HL-60 (cell line): ENCODE measurements around the gene E2F7.

ENCODE experiments used
- DNase-seq, 2 experiments: peaks; one replicate each; pipeline ENCODE4 v3.0.0-alpha.2; 2010 to 2020; ENCODE audit warnings: low read depth in 1 of 2, low spot score in 1 of 2
- H3K27ac ChIP-seq: fragments of 250-450 bp; sonication (Bioruptor Pico); replicated peaks from 2 replicates; pipeline ENCODE4 v1.5.1; 2020; ENCODE audit warnings: mild to moderate bottlenecking, moderate library complexity
- H3K27me3 ChIP-seq: fragments of 250-450 bp; sonication (Bioruptor Pico); 2 replicates; pipeline ENCODE4 v1.5.1; 2021; ENCODE audit warnings: mild to moderate bottlenecking, moderate library complexity; ENCODE audit not compliant: insufficient read depth, poor library complexity, severe bottlenecking
- H3K4me3 ChIP-seq: replicated peaks from 2 replicates; pipeline ENCODE4 v1.5.1; 2011; ENCODE audit warnings: mild to moderate bottlenecking, control low read depth, low read length; ENCODE audit not compliant: insufficient read depth
- GABPA ChIP-seq: IDR thresholded peaks from 2 replicates; pipeline ENCODE4 v1.6.1; 2012; ENCODE audit warnings: low read depth
- POLR2AphosphoS5 ChIP-seq: IDR thresholded peaks from 2 replicates; pipeline ENCODE4 v1.6.1; 2012; ENCODE audit warnings: low read depth
- SPI1 ChIP-seq: IDR thresholded peaks from 2 replicates; pipeline ENCODE4 v1.6.1; 2012; ENCODE audit warnings: low read depth, mild to moderate bottlenecking, borderline replicate concordance
- TF ChIP-seq, protein P1 (sequence below): IDR thresholded peaks from one replicate; pipeline ENCODE4 v1.5.1; 2011; ENCODE audit warnings: low read length, control low read depth, inconsistent platforms; ENCODE audit not compliant: insufficient read depth
- TF ChIP-seq, protein P2 (sequence below): IDR thresholded peaks from 2 replicates; pipeline ENCODE4 v1.6.1; 2012; ENCODE audit warnings: low read depth; ENCODE audit not compliant: insufficient replicate concordance

Gene E2F7

DNA sequence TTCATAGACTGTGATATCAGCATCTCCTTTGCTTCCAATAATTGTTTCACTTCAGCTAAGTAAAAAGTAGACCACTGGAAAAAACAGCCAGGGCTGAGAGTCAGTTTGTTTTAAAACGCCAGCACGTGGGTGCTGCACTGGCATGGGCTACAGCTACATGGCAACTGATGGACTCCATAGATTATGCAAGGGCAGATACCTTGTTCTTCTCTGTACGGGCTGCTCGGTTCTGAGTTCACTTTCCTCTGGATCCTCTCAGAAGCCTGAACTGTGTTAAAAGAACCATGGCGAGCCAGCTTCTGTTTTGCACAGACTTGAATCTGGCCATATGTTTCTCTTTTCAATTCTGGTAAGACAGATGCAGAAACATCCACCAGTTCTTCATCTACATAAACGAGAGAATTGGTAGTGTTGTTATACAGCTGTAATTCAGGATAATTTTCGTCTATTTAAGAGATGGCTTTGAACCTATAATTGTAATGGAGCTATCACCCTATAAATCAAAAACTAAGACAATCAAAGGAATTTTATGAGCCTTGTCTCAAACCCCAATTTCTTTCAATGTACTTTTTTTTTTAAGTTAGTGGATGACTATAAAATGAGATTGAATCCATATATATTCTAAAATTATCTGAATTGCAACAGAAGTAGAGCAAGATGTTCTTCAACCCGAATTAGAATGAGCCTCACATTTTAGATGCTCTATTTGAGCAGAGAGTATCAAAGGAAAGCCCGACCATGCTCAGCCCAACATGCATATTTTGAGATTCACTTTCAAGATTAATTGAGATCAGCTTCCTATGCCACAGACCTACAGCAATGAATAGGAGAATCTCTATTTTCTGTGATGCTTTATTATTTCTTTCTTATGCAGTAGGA lies 31.5 kb downstream of the E2F7 start:
- H3K27me3 ChIP-seq: no peaks in the 10 kb centered on the region
- no peak overlapping the region for H3K4me3 ChIP-seq
- TF ChIP-seq, protein P1, sequence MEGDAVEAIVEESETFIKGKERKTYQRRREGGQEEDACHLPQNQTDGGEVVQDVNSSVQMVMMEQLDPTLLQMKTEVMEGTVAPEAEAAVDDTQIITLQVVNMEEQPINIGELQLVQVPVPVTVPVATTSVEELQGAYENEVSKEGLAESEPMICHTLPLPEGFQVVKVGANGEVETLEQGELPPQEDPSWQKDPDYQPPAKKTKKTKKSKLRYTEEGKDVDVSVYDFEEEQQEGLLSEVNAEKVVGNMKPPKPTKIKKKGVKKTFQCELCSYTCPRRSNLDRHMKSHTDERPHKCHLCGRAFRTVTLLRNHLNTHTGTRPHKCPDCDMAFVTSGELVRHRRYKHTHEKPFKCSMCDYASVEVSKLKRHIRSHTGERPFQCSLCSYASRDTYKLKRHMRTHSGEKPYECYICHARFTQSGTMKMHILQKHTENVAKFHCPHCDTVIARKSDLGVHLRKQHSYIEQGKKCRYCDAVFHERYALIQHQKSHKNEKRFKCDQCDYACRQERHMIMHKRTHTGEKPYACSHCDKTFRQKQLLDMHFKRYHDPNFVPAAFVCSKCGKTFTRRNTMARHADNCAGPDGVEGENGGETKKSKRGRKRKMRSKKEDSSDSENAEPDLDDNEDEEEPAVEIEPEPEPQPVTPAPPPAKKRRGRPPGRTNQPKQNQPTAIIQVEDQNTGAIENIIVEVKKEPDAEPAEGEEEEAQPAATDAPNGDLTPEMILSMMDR: no peak
- TF ChIP-seq, protein P2, sequence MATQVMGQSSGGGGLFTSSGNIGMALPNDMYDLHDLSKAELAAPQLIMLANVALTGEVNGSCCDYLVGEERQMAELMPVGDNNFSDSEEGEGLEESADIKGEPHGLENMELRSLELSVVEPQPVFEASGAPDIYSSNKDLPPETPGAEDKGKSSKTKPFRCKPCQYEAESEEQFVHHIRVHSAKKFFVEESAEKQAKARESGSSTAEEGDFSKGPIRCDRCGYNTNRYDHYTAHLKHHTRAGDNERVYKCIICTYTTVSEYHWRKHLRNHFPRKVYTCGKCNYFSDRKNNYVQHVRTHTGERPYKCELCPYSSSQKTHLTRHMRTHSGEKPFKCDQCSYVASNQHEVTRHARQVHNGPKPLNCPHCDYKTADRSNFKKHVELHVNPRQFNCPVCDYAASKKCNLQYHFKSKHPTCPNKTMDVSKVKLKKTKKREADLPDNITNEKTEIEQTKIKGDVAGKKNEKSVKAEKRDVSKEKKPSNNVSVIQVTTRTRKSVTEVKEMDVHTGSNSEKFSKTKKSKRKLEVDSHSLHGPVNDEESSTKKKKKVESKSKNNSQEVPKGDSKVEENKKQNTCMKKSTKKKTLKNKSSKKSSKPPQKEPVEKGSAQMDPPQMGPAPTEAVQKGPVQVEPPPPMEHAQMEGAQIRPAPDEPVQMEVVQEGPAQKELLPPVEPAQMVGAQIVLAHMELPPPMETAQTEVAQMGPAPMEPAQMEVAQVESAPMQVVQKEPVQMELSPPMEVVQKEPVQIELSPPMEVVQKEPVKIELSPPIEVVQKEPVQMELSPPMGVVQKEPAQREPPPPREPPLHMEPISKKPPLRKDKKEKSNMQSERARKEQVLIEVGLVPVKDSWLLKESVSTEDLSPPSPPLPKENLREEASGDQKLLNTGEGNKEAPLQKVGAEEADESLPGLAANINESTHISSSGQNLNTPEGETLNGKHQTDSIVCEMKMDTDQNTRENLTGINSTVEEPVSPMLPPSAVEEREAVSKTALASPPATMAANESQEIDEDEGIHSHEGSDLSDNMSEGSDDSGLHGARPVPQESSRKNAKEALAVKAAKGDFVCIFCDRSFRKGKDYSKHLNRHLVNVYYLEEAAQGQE: no peak
- no peak for TF ChIP-seq SPI1
- no peak for TF ChIP-seq GABPA
- no peak for TF ChIP-seq POLR2AphosphoS5
- no peak for DNase-seq
- H3K27ac ChIP-seq: no peak overlapping the region

DNA sequence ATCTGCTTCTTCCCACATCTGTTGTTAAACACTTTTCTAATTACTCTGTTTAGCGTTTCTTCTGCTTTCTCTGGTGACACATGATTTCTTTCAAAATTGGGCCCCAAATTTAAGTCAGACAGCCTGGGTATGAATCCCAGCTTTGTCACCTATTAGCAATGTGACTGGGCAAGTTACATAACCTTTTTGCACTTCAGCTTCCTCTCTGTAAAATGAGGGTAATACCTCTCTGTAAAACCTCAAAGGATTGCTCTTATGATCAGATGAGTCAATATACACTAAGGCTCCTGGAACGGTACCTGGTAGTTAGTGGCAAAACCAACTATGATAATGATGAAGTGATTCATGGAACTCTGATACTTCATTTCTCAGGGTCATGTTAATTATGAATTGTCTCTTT lies 33.0 kb downstream of the E2F7 start:
- H3K4me3 ChIP-seq: no peak overlapping the region
- H3K27ac ChIP-seq: peak overlapping the region; percentile 54
- H3K27me3 ChIP-seq: no peaks in the 10 kb centered on the region
- peak in 1 of 2 experiments; percentile 52 for DNase-seq
- no peak for TF ChIP-seq SPI1
- TF ChIP-seq, protein P1: no peak
- TF ChIP-seq, protein P2: no peak
- no peak for TF ChIP-seq GABPA
- no peak for TF ChIP-seq POLR2AphosphoS5

DNA sequence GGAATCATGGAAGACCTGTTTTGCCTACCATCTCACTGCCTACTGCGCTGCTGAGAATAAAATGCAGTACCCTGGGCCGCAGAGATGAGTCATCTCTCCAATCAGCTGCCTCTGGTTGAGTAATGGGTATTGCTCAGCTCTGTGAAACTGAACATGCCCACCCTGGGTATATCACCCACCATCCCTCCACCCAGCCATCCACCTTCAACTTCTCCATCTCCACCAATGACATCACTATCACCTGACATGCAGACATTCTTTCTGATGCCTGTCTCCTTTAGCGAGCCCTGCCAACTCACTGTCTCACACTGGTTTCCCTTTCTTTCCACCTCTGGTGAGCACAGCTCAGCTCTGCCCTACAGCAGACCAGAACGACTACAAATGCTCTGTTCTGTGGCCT lies 33.6 kb downstream of the E2F7 start:
- Histone ChIP-seq H3K27ac (peak overlapping the region; percentile 54), H3K4me3 (no peak overlapping the region), H3K27me3 (no peaks in the 10 kb centered on the region)
- DNase-seq: peak in 1 of 2 experiments; percentile 7
- no peak for TF ChIP-seq POLR2AphosphoS5
- TF ChIP-seq GABPA: no peak
- no peak for TF ChIP-seq SPI1
- TF ChIP-seq, protein P1: no peak
- TF ChIP-seq, protein P2: no peak
